Nephron progenitor cell (in vitro differentiated cells): Measurements from ENCODE around the gene THSD7A.

Experiments used
- DNase-seq: peaks from one replicate; pipeline ENCODE4 v3.0.0; 2021
- H3K27ac Mint-ChIP-seq: 2 replicates; pipeline ENCODE4 v1.8.0; 2021; ENCODE audit warnings: mild to moderate bottlenecking, moderate library complexity, mixed read lengths
- H3K27me3 Mint-ChIP-seq: 2 replicates; pipeline ENCODE4 v1.8.0; 2021; ENCODE audit warnings: mild to moderate bottlenecking, low read depth, mixed read lengths; ENCODE audit not compliant: poor library complexity
- H3K36me3 Mint-ChIP-seq: 2 replicates; pipeline ENCODE4 v1.8.0; 2021; ENCODE audit warnings: low read depth, mixed read lengths
- H3K4me1 Mint-ChIP-seq: 2 replicates; pipeline ENCODE4 v1.8.0; 2021; ENCODE audit warnings: mixed read lengths
- H3K4me3 Mint-ChIP-seq: 2 replicates; pipeline ENCODE4 v1.8.0; 2021; ENCODE audit warnings: mild to moderate bottlenecking, moderate library complexity, mixed read lengths
- H3K9me3 Mint-ChIP-seq: 2 replicates; pipeline ENCODE4 v1.8.0; 2021; ENCODE audit warnings: mild to moderate bottlenecking, moderate library complexity, mixed read lengths
- TF ChIP-seq, protein P1 (sequence below): fragments of 200-600 bp; sonication (generic); IDR thresholded peaks from 2 replicates; pipeline ENCODE4 v1.5.0; 2021; ENCODE audit warnings: antibody characterized with exemption

THSD7A gene

DNA sequence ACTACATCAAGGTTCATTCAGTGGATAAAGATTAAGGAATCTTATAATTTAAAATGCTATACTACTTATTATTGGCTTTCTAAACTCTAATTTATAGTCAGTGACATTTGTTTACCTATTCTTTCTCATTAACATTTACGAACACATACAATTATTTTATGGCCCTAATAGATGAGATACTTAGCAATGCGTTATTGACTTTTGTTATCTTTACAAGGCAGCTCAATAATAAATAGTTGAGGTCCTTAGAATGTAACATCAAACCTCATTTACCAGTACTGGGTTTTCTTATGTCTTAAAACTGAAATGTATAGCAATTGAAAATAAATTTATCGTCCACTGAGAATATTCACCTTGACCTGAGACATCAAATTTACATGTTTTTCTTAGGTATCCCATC, 89.0 kb downstream of the THSD7A start:
- H3K36me3 Mint-ChIP-seq: no peaks in the 10 kb centered on the region
- peaks cover 6% of the 10 kb centered on the region for H3K9me3 Mint-ChIP-seq
- no peak for DNase-seq
- TF ChIP-seq, protein P1, sequence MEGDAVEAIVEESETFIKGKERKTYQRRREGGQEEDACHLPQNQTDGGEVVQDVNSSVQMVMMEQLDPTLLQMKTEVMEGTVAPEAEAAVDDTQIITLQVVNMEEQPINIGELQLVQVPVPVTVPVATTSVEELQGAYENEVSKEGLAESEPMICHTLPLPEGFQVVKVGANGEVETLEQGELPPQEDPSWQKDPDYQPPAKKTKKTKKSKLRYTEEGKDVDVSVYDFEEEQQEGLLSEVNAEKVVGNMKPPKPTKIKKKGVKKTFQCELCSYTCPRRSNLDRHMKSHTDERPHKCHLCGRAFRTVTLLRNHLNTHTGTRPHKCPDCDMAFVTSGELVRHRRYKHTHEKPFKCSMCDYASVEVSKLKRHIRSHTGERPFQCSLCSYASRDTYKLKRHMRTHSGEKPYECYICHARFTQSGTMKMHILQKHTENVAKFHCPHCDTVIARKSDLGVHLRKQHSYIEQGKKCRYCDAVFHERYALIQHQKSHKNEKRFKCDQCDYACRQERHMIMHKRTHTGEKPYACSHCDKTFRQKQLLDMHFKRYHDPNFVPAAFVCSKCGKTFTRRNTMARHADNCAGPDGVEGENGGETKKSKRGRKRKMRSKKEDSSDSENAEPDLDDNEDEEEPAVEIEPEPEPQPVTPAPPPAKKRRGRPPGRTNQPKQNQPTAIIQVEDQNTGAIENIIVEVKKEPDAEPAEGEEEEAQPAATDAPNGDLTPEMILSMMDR: no peak
- H3K4me3 Mint-ChIP-seq: no peak overlapping the region
- peaks cover 10% of the 10 kb centered on the region for H3K4me1 Mint-ChIP-seq
- no peak overlapping the region for H3K27ac Mint-ChIP-seq
- peaks cover 4% of the 10 kb centered on the region for H3K27me3 Mint-ChIP-seq

DNA sequence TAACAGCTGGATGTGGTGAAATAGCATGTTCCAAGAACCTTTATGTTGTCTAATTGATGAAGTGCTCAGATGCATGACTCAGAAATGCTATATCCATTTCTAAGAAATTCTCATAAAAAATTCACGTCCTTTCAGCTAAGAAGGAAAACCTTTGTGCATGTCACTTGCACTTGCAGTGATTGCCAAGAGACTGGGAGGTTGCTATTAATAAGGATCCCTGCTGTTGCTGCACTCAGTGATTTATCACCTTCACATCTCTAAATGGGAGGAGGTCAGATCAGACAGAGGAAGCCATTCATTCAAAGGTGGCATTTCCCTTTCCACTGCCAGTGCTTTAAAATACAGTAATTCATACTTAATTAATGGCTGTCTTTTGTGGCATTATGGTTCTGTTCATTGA, 89.5 kb downstream of the THSD7A start:
- Mint-ChIP-seq H3K27me3 (peaks cover 4% of the 10 kb centered on the region), H3K4me1 (peaks cover 10% of the 10 kb centered on the region), H3K4me3 (no peak overlapping the region), H3K27ac (no peak overlapping the region), H3K9me3 (peaks cover 6% of the 10 kb centered on the region), H3K36me3 (no peaks in the 10 kb centered on the region)
- DNase-seq: no peak
- TF ChIP-seq, protein P1: no peak

DNA sequence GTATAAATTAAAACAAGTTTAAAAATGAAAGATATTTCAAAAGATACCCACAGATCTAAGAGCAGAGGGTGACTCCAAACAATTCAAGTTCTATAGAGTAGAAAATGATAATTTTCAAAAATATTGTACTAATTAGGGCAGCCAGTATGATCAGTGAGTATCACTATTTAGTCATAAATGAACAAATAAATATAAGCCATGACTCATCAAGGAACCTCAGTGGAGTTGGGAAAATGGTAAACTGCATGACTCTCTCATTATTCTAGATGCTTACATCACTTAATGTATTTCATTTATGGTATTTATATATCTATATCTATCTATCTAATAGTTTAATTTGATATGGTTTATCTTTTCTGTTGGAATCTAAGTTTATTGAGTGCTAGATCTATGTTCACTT, 94.3 kb downstream of the THSD7A start:
- H3K4me3 Mint-ChIP-seq: no peak overlapping the region
- no peaks in the 10 kb centered on the region for H3K36me3 Mint-ChIP-seq
- no peaks in the 10 kb centered on the region for H3K9me3 Mint-ChIP-seq
- H3K4me1 Mint-ChIP-seq: peaks cover 10% of the 10 kb centered on the region
- DNase-seq: no peak
- no peaks in the 10 kb centered on the region for H3K27me3 Mint-ChIP-seq
- no peak overlapping the region for H3K27ac Mint-ChIP-seq
- TF ChIP-seq, protein P1: no peak

DNA sequence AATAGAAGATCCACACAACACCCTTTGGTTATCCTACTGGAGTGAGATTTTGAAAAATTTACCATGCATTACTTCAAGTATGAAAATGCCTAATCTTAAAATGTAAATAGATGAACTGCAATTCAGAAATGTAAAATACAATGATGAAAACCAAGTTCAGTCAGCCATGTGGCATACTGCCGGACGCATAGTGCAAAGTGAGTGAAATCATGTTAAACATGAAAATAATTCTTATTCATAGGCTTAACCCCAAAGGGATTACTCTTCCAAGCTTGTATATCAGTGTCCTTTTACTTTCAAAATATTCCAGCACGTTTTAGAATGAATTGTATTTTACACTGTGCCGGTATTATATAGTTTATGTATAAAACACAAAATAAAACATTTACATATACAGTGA, 99.8 kb downstream of the THSD7A start:
- no peaks in the 10 kb centered on the region for H3K4me1 Mint-ChIP-seq
- TF ChIP-seq, protein P1: no peak
- no peak overlapping the region for H3K27ac Mint-ChIP-seq
- no peak for DNase-seq
- no peak overlapping the region for H3K4me3 Mint-ChIP-seq
- no peaks in the 10 kb centered on the region for H3K36me3 Mint-ChIP-seq
- H3K27me3 Mint-ChIP-seq: no peaks in the 10 kb centered on the region
- H3K9me3 Mint-ChIP-seq: no peaks in the 10 kb centered on the region

DNA sequence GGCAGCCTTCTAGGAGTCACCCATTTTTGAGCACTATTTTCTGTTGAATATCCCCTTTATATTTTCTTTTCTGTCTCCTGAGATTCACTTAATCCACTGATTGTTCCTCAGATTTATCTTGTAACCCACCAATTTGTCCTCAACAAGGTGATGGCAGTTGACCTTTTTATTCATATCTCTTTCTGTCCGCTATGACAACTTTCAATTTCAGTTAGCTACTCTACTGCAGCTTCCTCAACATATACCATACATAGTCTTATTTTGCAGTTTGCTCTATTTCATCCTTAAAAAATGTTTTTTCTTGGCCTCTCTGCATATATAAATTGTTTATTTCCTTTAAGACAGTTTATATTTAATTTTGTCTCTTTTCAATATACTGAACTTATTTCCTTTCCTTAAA, 101.3 kb downstream of the THSD7A start:
- no peaks in the 10 kb centered on the region for H3K36me3 Mint-ChIP-seq
- H3K27me3 Mint-ChIP-seq: no peaks in the 10 kb centered on the region
- no peak for DNase-seq
- H3K4me3 Mint-ChIP-seq: no peak overlapping the region
- no peaks in the 10 kb centered on the region for H3K9me3 Mint-ChIP-seq
- TF ChIP-seq, protein P1: no peak
- H3K4me1 Mint-ChIP-seq: no peaks in the 10 kb centered on the region
- H3K27ac Mint-ChIP-seq: no peak overlapping the region

DNA sequence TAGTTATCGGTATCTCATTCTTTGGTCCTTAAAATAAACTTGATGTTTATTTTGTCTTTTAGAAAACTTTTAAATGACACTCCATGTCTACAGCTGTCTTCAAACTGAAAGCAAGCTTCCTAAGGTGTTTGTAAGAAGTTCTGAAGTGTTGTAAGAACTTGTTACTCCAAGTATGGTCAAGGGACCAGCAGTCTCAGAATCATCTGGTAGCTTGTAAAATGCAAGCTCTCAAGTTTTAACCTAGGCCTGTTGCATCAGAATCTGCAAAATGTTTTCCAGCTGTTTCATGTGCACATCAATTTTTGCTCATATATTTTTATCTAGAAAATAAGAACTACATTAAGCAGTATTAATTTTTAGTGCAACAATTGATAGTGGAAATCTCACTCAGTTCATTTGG, 104.1 kb downstream of the THSD7A start:
- Mint-ChIP-seq H3K27ac (no peak overlapping the region), H3K4me1 (no peaks in the 10 kb centered on the region), H3K4me3 (no peak overlapping the region), H3K9me3 (no peaks in the 10 kb centered on the region), H3K27me3 (no peaks in the 10 kb centered on the region), H3K36me3 (no peaks in the 10 kb centered on the region)
- TF ChIP-seq, protein P1: no peak
- DNase-seq: no peak
